Fibroblast of skin of right biceps (primary cell): ENCODE data around the gene GMEB2.
"Not testable (repeated sequence)": the region's sequence is repeated elsewhere in the genome, so short reads cannot be mapped to it uniquely, and the experiment has no call there.

Experiments used
- DNase-seq: peaks from one replicate; pipeline ENCODE4 v3.0.0-alpha.2; 2013

The GMEB2 gene

GRCh38 chr20:63657260-63657936 lies 30.5 kb upstream of the GMEB2 start:
- DNase-seq: peak; percentile 10

GRCh38 chr20:63656451-63656850 lies 29.6 kb upstream of the GMEB2 start:
- no peak for DNase-seq

GRCh38 chr20:63655249-63655648 lies 28.3 kb upstream of the GMEB2 start:
- no peak for DNase-seq

GRCh38 chr20:63653974-63654668 lies 27.2 kb upstream of the GMEB2 start:
- no peak for DNase-seq

GRCh38 chr20:63653041-63653973 lies 26.4 kb upstream of the GMEB2 start, which contains the start of gene STMN3:
STMN3 (minus strand) TSS chr20:63653424; CDS start chr20:63653345, 79 bp downstream.
- peak; percentile 92 for DNase-seq

- DNase-seq: peak; percentile 37
Measured at GRCh38 chr20:63652192-63652980, 25.5 kb upstream of the GMEB2 start.

GRCh38 chr20:63651942-63652191 lies 25.0 kb upstream of the GMEB2 start:
- no peak for DNase-seq

- DNase-seq: not testable (repeated sequence)
Measured at GRCh38 chr20:63650486-63650885, 23.6 kb upstream of the GMEB2 start.

- DNase-seq: no peak
Measured at GRCh38 chr20:63648895-63649589, 22.1 kb upstream of the GMEB2 start.

GRCh38 chr20:63648190-63648589 lies 21.3 kb upstream of the GMEB2 start:
- DNase-seq: no peak

- DNase-seq: no peak
Measured at GRCh38 chr20:63645218-63645617, 18.3 kb upstream of the GMEB2 start.

GRCh38 chr20:63643946-63644345 lies 17.0 kb upstream of the GMEB2 start:
- DNase-seq: no peak

- DNase-seq: no peak
Measured at GRCh38 chr20:63643499-63643898, 16.6 kb upstream of the GMEB2 start.

- no peak for DNase-seq
Measured at GRCh38 chr20:63642527-63643247, 15.8 kb upstream of the GMEB2 start.

GRCh38 chr20:63641792-63642523 lies 15.1 kb upstream of the GMEB2 start:
- peak; percentile 73 for DNase-seq

- DNase-seq: no peak
Measured at GRCh38 chr20:63641146-63641791, 14.4 kb upstream of the GMEB2 start.

GRCh38 chr20:63640686-63641085 lies 13.8 kb upstream of the GMEB2 start:
- not testable (repeated sequence) for DNase-seq

- DNase-seq: no peak
Measured at GRCh38 chr20:63640086-63640485, 13.2 kb upstream of the GMEB2 start.

- no peak for DNase-seq
Measured at GRCh38 chr20:63639093-63639975, 12.4 kb upstream of the GMEB2 start.
